Natural killer cell (primary cell): ENCODE data around the gene KRTAP10-2. TPM values are rescaled to one million over a fixed set of nuclear protein-coding genes. Genes with fewer than 3 reads are reported as not detected.

Experiments
- ATAC-seq, 3 donors: fragments of 150-1000 bp in 2 of 3; fragments of 200-7000 bp in 1 of 3; cut with Tn5 transposase; 1 replicate in 1 of 3; 2 replicates in 2 of 3; pipeline ENCODE4 v1.10.0; 2021; ENCODE audit warnings: mild to moderate bottlenecking in 2 of 3, moderate library complexity in 2 of 3
- DNase-seq, 2 donors: peaks; one replicate each; pipeline versions ENCODE4 v3.0.0 to v3.0.0-alpha.2; 2013 to 2021; ENCODE audit warnings: mixed read lengths in 1 of 2
- H3K27ac ChIP-seq: one replicate; pipeline ENCODE4 v1.5.1; 2013; ENCODE audit warnings: mild to moderate bottlenecking, low read length
- H3K27me3 ChIP-seq: one replicate; pipeline ENCODE4 v1.6.1; 2013; ENCODE audit warnings: low read length; ENCODE audit not compliant: control insufficient read depth, insufficient read depth
- H3K36me3 ChIP-seq: one replicate; pipeline ENCODE4 v1.6.1; 2013; ENCODE audit warnings: low read length; ENCODE audit not compliant: control insufficient read depth, insufficient read depth
- H3K4me1 ChIP-seq: one replicate; pipeline ENCODE4 v1.6.1; 2013; ENCODE audit warnings: low read length; ENCODE audit not compliant: control insufficient read depth, insufficient read depth
- H3K4me3 ChIP-seq: one replicate; pipeline ENCODE4 v1.5.1; 2013; ENCODE audit warnings: low read length
- H3K9me3 ChIP-seq: one replicate; pipeline ENCODE4 v1.6.1; 2013; ENCODE audit warnings: low read length; ENCODE audit not compliant: control insufficient read depth, insufficient read depth
- H3K27ac Mint-ChIP-seq, 2 donors: one replicate each; pipeline ENCODE4 v1.8.0; 2022; ENCODE audit warnings: mild to moderate bottlenecking in 2 of 2, mixed read lengths in 2 of 2, moderate library complexity in 1 of 2
- H3K27me3 Mint-ChIP-seq, 2 donors: one replicate each; pipeline ENCODE4 v1.8.0; 2022; ENCODE audit warnings: low read depth in 2 of 2, mixed read lengths in 2 of 2
- H3K36me3 Mint-ChIP-seq: one replicate; pipeline ENCODE4 v1.8.0; 2022; ENCODE audit warnings: mixed read lengths
- H3K4me1 Mint-ChIP-seq, 2 donors: one replicate each; pipeline ENCODE4 v1.8.0; 2022; ENCODE audit warnings: mixed read lengths in 2 of 2
- H3K4me3 Mint-ChIP-seq: one replicate; pipeline ENCODE4 v1.8.0; 2022; ENCODE audit warnings: mild to moderate bottlenecking, moderate library complexity, mixed read lengths
- H3K9me3 Mint-ChIP-seq, 2 donors: one replicate each; pipeline ENCODE4 v1.8.0; 2022; ENCODE audit warnings: mixed read lengths in 2 of 2
- WGBS: methylation state at CpG from one replicate; pipeline ENCODE4 v1.1.7; 2013; ENCODE audit warnings: missing lambda C conversion rate; ENCODE audit not compliant: insufficient coverage; 5-methylcytosine and 5-hydroxymethylcytosine counted together
- intact Hi-C: fragments of 100-400 bp; cut with micrococcal nuclease; formaldehyde crosslinking; loops from one replicate; pipeline ENCODE4 v1.14.2; 2022
- total RNA-seq, 4 donors: library from RNA; stranded (reverse); fragments of 120-200 nt in 1 of 4; gene quantifications; one replicate each; pipeline versions ENCODE4 v1.2.3 to v1.2.4, GENCODE V29; 2013 to 2022
- TF ChIP-seq, protein P1 (sequence below): fragments of 200-600 bp; IDR thresholded peaks from one replicate; pipeline ENCODE4 v1.8.0; 2022; ENCODE audit warnings: antibody characterized with exemption

KRTAP10-2 gene
- total RNA-seq, 3 donors from 2014 or later (not counting 1 experiment from before 2014, with no cell fraction given), result not detected

DNA sequence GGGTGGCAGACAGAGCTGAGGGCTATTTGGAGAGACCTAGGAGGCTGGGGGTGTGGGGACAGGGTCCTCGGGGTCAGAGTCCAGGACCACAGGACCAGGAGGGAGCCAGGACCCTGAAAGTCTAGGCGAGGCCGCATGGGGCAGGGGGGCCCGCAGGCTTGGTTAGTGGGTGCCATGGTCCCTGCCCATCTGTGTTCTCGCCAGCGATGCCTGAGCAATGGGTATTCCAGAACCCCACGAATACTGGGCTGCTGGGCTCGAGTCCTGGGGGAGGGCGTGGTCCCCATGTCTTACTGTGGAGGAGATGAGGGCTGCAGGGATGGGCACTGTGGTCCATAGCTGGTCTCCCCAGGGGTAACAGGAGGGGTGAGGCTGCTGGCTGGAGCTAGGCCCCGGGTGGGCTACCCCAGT lies 39.0 kb upstream of the KRTAP10-2 start:
- Histone ChIP-seq H3K9me3 (no peaks in the 10 kb centered on the region), H3K27me3 (no peaks in the 10 kb centered on the region), H3K4me3 (no peak overlapping the region), H3K27ac (no peak overlapping the region), H3K36me3 (no peaks in the 10 kb centered on the region), H3K4me1 (no peaks in the 10 kb centered on the region)
- peaks cover 0 to 5% of the 10 kb centered on the region in 2 donors for H3K4me1 Mint-ChIP-seq
- H3K27ac Mint-ChIP-seq, result no peak overlapping the region
- WGBS, result 79% methylated on average over 10 of the region's 10 CpGs
- H3K4me3 Mint-ChIP-seq, result no peak overlapping the region
- DNase-seq (no peak), ATAC-seq (peak in 1 of 3 donors; percentile 18)
- TF ChIP-seq, protein P1, sequence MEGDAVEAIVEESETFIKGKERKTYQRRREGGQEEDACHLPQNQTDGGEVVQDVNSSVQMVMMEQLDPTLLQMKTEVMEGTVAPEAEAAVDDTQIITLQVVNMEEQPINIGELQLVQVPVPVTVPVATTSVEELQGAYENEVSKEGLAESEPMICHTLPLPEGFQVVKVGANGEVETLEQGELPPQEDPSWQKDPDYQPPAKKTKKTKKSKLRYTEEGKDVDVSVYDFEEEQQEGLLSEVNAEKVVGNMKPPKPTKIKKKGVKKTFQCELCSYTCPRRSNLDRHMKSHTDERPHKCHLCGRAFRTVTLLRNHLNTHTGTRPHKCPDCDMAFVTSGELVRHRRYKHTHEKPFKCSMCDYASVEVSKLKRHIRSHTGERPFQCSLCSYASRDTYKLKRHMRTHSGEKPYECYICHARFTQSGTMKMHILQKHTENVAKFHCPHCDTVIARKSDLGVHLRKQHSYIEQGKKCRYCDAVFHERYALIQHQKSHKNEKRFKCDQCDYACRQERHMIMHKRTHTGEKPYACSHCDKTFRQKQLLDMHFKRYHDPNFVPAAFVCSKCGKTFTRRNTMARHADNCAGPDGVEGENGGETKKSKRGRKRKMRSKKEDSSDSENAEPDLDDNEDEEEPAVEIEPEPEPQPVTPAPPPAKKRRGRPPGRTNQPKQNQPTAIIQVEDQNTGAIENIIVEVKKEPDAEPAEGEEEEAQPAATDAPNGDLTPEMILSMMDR, result no peak
- H3K9me3 Mint-ChIP-seq, result no peaks in the 10 kb centered on the region
- no peaks in the 10 kb centered on the region for H3K36me3 Mint-ChIP-seq
- peaks cover 33 to 50% of the 10 kb centered on the region in 2 donors for H3K27me3 Mint-ChIP-seq
- intact Hi-C loops, result no loop called here

DNA sequence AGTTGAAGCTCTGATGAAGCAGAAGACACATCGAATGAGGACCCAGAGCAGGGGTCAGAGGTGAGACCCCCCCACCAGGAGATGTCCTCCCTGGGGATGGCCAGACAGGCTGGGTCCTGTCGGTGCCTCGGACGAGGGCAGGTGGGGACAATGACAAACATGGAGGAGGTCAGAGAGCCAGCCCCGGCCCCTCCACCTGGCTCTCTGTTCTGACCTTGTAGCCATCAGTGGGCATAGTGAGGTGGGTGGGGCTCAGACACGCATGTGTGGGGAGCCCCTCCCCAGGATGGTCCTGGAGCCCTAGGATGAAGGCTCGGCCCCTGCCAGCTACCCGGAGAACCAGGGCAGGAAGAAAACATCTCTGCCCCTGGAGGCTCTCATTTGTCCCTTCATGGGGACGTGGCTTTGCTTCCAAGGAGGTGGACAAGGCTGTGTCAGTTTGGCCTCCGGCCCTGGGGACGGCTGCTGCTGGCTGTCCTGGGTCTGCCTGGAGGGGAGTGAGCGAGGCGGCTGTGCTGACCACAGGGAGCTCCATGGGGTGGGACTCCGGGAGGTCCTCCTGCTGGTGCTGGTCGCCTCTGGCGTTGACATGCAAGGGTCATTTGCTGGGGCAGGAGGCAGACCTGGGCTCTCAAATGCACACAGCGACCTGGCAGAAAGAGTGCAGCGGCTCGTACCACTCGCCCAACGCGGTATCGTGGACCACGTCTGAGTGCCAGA lies 38.4 kb upstream of the KRTAP10-2 start:
- Mint-ChIP-seq H3K4me3 (no peak overlapping the region), H3K27me3 (peaks cover 32 to 56% of the 10 kb centered on the region in 2 donors), H3K4me1 (peaks cover 0 to 5% of the 10 kb centered on the region in 2 donors), H3K9me3 (no peaks in the 10 kb centered on the region), H3K36me3 (no peaks in the 10 kb centered on the region), H3K27ac (no peak overlapping the region)
- H3K4me3 ChIP-seq, result no peak overlapping the region
- intact Hi-C loops, result no loop called here
- no peaks in the 10 kb centered on the region for H3K9me3 ChIP-seq
- H3K4me1 ChIP-seq, result no peaks in the 10 kb centered on the region
- H3K27me3 ChIP-seq, result no peaks in the 10 kb centered on the region
- WGBS, result 84% methylated on average over 24 of the region's 24 CpGs
- DNase-seq (no peak), ATAC-seq (no peak)
- TF ChIP-seq, protein P1, result no peak
- no peaks in the 10 kb centered on the region for H3K36me3 ChIP-seq
- no peak overlapping the region for H3K27ac ChIP-seq

DNA sequence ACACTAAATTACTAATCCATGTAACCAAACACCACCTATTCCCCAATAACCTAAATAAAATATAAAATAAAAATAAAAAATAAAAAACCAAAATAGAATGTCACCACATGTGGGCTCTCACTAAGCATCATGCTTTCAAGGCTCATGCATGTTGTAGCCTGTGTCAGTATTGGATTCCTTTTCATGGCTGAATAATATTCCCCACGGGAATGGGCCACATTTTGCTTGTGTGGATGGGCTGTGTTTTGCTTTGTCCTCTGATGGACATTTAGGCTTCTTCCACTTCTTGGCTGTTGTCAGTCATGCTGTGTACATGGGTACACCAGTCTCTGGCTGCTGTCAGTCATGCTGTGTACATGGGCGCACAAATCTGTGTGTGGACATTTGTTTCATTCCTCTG lies 37.8 kb upstream of the KRTAP10-2 start:
- TF ChIP-seq, protein P1, result no peak
- no peaks in the 10 kb centered on the region for H3K4me1 ChIP-seq
- no peak overlapping the region for H3K27ac ChIP-seq
- no peaks in the 10 kb centered on the region for H3K27me3 ChIP-seq
- H3K9me3 ChIP-seq, result no peaks in the 10 kb centered on the region
- no peaks in the 10 kb centered on the region for H3K36me3 ChIP-seq
- H3K4me1 Mint-ChIP-seq, result peaks cover 0 to 5% of the 10 kb centered on the region in 2 donors
- H3K4me3 ChIP-seq, result no peak overlapping the region
- peaks cover 37 to 62% of the 10 kb centered on the region in 2 donors for H3K27me3 Mint-ChIP-seq
- intact Hi-C loops, result no loop called here
- DNase-seq (no peak), ATAC-seq (no peak)
- H3K9me3 Mint-ChIP-seq, result no peaks in the 10 kb centered on the region
- H3K27ac Mint-ChIP-seq, result no peak overlapping the region
- H3K36me3 Mint-ChIP-seq, result no peaks in the 10 kb centered on the region
- 86% methylated on average over 2 of the region's 2 CpGs for WGBS
- no peak overlapping the region for H3K4me3 Mint-ChIP-seq

DNA sequence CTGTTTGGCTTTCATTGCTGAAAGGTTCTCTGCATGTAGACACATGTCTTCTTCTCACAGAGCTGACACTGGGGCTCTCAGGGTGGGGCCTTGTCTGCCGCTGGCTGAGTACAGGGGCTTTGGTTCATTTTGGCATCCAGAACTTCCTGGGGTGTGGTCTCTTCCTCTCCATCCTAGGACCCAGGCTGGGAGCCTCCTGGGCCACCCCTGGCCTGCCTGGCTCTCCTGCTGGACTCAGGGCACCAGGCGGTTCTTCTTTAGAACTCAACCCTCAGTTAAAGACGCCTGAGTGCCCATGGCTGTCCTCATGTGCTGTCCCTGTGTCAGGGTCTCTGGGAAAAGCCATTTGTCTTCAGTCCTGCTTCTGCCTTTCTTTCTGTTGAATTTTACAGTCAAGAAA lies 34.6 kb upstream of the KRTAP10-2 start:
- H3K36me3 Mint-ChIP-seq, result peaks cover 10% of the 10 kb centered on the region
- Histone ChIP-seq H3K4me1 (no peaks in the 10 kb centered on the region), H3K36me3 (no peaks in the 10 kb centered on the region), H3K27me3 (no peaks in the 10 kb centered on the region), H3K9me3 (peaks cover 5% of the 10 kb centered on the region), H3K4me3 (no peak overlapping the region), H3K27ac (no peak overlapping the region)
- ATAC-seq, result no peak
- peaks cover 54 to 67% of the 10 kb centered on the region in 2 donors for H3K27me3 Mint-ChIP-seq
- TF ChIP-seq, protein P1, result no peak
- H3K9me3 Mint-ChIP-seq, result peaks cover 2 to 11% of the 10 kb centered on the region in 2 donors
- H3K4me1 Mint-ChIP-seq, result no peaks in the 10 kb centered on the region
- no peak overlapping the region for H3K27ac Mint-ChIP-seq
- 82% methylated on average over 3 of the region's 3 CpGs for WGBS
- intact Hi-C loops, result no loop called here
- DNase-seq, result no peak
- H3K4me3 Mint-ChIP-seq, result no peak overlapping the region
